Bronchial epithelial cell (primary cell): ENCODE measurements around the gene NPDC1. TPM values are rescaled to one million over a fixed set of nuclear protein-coding genes. Genes with fewer than 3 reads are reported as not detected.

ENCODE experiments used
- DNase-seq: peaks from one replicate; pipeline ENCODE4 v3.0.0-alpha.2; 2010; ENCODE audit warnings: low read depth
- FAIRE-seq: peaks from 2 replicates; lab custom pipeline; 2011; peaks lifted over from hg19 to GRCh38; lab: Jason Lieb, UNC
- H3K27me3 ChIP-seq: 2 replicates; pipeline ENCODE4 v1.5.1; 2011; ENCODE audit warnings: low read length; ENCODE audit not compliant: control insufficient read depth, insufficient read depth
- H3K36me3 ChIP-seq: 2 replicates; pipeline ENCODE4 v1.5.1; 2011; ENCODE audit warnings: low read length; ENCODE audit not compliant: control insufficient read depth, insufficient read depth
- H3K4me3 ChIP-seq: 2 replicates; pipeline ENCODE4 v1.5.1; 2011; ENCODE audit warnings: mild to moderate bottlenecking, low read depth, low read length, control low read depth
- total RNA-seq: library from RNA; depleted of rRNA; stranded (reverse); fragments of >200 nt; gene quantifications from 2 replicates; pipeline ENCODE4 v1.2.1, GENCODE V29; 2014
- TF ChIP-seq, protein P1 (sequence below): IDR thresholded peaks from 2 replicates; pipeline ENCODE4 v1.5.1; 2011; ENCODE audit warnings: mild to moderate bottlenecking, moderate library complexity, low read length, control low read depth, inconsistent platforms; ENCODE audit not compliant: insufficient read depth, severe bottlenecking

NPDC1 gene
- total RNA-seq, 1 donor from 2014 or later: 5.5 TPM

DNA sequence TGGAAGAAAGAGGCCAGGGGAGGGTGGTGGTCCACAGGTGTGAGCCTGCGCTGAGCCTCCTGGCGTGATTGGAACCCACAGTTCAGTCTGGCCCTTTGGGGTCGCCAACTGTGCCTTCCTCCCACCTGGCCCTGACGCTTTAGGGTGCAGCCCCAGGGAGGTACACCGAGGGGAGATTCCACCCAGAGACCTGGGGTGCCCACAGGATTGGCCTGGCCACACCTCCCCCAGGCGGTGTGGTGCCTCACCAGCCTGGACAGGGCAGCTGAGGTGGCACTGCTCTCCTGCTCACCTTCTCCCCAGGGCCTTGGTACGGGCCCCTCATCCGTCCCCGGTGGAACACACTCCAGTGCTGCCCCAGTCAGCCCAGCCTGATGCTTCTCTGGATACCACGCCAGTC, 48.6 kb downstream of the NPDC1 start:
- Histone ChIP-seq H3K36me3 (peaks cover 2% of the 10 kb centered on the region), H3K27me3 (no peaks in the 10 kb centered on the region), H3K4me3 (no peak overlapping the region)
- DNase-seq: no peak
- TF ChIP-seq, protein P1, sequence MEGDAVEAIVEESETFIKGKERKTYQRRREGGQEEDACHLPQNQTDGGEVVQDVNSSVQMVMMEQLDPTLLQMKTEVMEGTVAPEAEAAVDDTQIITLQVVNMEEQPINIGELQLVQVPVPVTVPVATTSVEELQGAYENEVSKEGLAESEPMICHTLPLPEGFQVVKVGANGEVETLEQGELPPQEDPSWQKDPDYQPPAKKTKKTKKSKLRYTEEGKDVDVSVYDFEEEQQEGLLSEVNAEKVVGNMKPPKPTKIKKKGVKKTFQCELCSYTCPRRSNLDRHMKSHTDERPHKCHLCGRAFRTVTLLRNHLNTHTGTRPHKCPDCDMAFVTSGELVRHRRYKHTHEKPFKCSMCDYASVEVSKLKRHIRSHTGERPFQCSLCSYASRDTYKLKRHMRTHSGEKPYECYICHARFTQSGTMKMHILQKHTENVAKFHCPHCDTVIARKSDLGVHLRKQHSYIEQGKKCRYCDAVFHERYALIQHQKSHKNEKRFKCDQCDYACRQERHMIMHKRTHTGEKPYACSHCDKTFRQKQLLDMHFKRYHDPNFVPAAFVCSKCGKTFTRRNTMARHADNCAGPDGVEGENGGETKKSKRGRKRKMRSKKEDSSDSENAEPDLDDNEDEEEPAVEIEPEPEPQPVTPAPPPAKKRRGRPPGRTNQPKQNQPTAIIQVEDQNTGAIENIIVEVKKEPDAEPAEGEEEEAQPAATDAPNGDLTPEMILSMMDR: no peak
- FAIRE-seq: no peak

DNA sequence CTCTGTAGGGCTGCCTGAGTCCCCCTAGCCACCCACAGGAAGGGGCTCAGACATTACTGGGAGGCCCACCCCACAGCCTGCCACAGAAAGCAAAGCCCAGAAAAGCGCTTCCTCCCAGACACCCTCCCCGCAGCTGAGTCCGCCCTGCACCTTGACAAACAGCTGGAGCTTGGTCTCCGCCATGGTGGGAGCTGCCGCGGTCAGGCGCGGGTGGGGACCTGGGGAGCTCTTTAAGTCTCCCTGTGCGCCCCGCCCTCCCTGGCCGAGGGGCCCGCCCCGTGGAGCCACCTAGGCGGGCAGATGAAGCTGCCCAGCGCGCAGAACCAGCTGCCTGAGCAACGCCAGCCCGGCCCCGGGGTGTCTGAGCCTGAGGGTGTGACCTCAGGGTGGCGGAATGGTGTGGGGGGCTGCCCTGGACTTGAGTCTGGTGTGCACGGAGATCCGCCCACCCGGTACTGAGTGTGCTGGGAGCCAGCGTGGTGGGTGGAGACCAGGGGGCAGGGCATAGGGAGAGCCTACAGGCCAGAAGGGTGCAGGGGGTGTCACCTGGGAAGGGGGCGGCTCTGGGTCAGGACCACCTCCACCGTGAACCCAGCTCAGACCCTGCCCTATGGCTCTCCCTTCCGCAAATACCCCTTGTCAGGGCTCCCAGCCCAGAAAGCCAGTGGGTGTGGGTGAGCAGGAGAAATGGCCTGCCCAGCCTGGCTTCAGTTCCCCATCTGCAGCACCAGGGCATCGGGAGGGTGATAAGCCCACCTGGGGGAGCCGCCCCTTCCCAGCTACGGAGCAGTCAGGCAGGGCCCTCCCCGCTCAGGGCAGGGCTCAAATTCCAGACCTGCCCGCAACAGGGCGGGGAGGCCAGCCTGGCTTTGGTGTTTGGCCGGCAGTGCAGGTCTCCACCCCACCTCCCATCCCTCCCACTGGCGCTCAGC, 49.4 kb downstream of the NPDC1 start, which contains the start of gene CLIC3:
CLIC3 (minus strand) TSS at position 208 of the 932 bp plus-strand sequence; CDS start at position 183, 25 bp downstream.
- Histone ChIP-seq H3K4me3 (peak within 1 kb of the TSS; percentile 28), H3K27me3 (no peaks in the 10 kb centered on the region), H3K36me3 (peaks cover 2% of the 10 kb centered on the region)
- FAIRE-seq (no peak), DNase-seq (peak; percentile 16)
- TF ChIP-seq, protein P1: no peak

DNA sequence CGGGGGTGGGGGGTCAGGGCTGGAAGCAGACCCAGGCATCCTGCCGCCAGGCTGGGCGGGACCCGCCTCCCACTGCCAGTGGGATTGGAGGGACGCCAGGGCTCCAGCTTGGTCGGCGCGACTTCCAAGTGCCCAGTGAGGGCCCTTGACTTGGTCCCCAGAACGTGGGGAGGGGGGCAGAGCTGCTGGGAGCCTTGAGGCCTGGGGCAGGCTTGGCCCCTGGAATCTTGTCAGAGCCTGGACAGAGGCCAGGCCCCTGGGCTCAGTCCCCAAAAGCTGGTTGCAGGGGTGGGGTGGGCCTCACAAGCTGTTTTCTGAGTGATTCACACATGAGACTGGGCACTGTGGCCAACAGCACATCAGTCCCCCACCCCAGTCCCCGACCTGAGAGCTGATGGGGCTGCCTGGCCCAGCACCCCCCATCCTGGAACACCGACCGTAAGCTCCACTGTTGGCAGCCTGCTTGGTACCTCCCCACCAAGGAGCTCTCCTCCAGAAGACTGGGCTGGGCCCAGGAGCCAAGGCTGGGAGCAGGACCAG, 50.1 kb downstream of the NPDC1 start:
- FAIRE-seq: no peak
- Histone ChIP-seq H3K4me3 (peak overlapping the region; percentile 28), H3K36me3 (peaks cover 2% of the 10 kb centered on the region), H3K27me3 (no peaks in the 10 kb centered on the region)
- TF ChIP-seq, protein P1: no peak
- no peak for DNase-seq

DNA sequence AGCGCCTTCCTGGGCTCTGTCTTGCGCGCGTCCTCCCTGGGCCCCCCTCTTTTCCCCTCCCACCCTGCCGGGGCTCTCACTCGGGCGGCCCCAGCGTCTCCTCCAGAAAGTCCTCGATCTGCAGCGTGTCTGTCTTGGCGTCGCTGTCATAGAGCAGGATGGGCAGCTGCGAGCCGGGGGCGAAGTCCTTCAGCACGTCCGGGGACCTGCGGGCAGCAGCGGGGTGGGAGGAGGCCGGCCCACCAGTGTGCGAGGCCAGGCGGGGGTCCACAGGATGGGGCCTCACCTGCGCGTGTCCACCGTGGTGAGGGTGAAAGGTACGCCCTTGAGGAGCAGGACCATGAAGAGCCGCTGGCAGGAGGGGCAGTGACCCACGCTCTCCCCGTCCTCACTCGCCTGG, 50.6 kb downstream of the NPDC1 start:
- no peaks in the 10 kb centered on the region for H3K27me3 ChIP-seq
- FAIRE-seq: no peak
- H3K4me3 ChIP-seq: no peak overlapping the region
- H3K36me3 ChIP-seq: peaks cover 2% of the 10 kb centered on the region
- TF ChIP-seq, protein P1: no peak
- DNase-seq: no peak

DNA sequence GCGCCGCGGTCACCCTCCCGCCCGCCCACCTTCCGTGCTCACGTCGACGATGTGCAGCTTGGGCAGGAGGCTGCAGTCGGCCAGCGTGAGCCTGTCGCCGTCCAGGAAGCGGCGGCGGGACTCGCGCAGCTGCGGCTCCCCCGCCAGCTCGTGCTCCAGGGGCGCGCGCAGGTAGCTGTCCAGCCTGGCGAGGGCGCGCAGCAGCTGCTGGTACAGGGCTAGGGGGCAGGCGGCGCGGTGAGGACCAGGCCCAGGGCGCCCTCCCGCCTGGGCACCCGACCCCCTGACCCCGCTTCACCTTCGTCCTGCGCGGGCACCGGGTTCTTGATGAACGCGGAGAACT, 51.1 kb downstream of the NPDC1 start:
- H3K36me3 ChIP-seq: peaks cover 2% of the 10 kb centered on the region
- no peak for DNase-seq
- FAIRE-seq: no peak
- H3K27me3 ChIP-seq: no peaks in the 10 kb centered on the region
- TF ChIP-seq, protein P1: no peak
- H3K4me3 ChIP-seq: no peak overlapping the region
